Panc1 (cell line): ENCODE results near the gene RAB42. TPM values are rescaled to one million over a fixed set of nuclear protein-coding genes. Genes with fewer than 3 reads are reported as not detected.
A peak's percentile ranks its signal among the peaks of the same experiment; 100 is the strongest.

Experiments used
- ATAC-seq: fragments of 200-7000 bp; cut with Tn5 transposase; 2 replicates; pipeline ENCODE4 v1.9.1; 2020; ENCODE audit warnings: mild to moderate bottlenecking, moderate library complexity
- BruUV-seq: library from RNA; stranded (reverse); fragments of 400-500 nt; replicated peaks from 2 replicates; lab custom pipeline; 2021; lab: Mats Ljungman, UMichigan
- CTCF ChIA-PET: fragments of 300-600 bp; sonication (Branson Sonifier 250); formaldehyde crosslinking; loops from one replicate; lab custom pipeline; 2022; ENCODE audit warnings: antibody characterized with exemption; lab: Charles Lee
- POLR2A ChIA-PET: fragments of 300-600 bp; sonication (Branson Sonifier 250); formaldehyde crosslinking; loops from one replicate; lab custom pipeline; 2022; ENCODE audit warnings: antibody characterized with exemption; lab: Charles Lee
- DNase-seq: peaks from one replicate; pipeline ENCODE4 v3.0.0-alpha.2; 2010; ENCODE audit warnings: low read depth, low spot score
- H3K27ac ChIP-seq: 2 replicates; pipeline ENCODE4 v1.5.1; 2011; ENCODE audit warnings: mild to moderate bottlenecking, low read length, inconsistent platforms
- H3K27me3 ChIP-seq: fragments of 200-500 bp; sonication (Bioruptor generic); 2 replicates; pipeline ENCODE4 v1.6.0; 2014; ENCODE audit warnings: low read length, inconsistent platforms; ENCODE audit not compliant: control insufficient read depth, insufficient read depth
- H3K36me3 ChIP-seq: fragments of 200-500 bp; sonication (Bioruptor generic); 2 replicates; pipeline ENCODE4 v1.5.1; 2014; ENCODE audit warnings: inconsistent platforms, mild to moderate bottlenecking, low read length, moderate library complexity; ENCODE audit not compliant: control insufficient read depth, insufficient read depth
- H3K4me1 ChIP-seq: 2 replicates; pipeline ENCODE4 v1.5.1; 2011; ENCODE audit warnings: inconsistent platforms, mild to moderate bottlenecking, low read length, moderate library complexity; ENCODE audit not compliant: control insufficient read depth, insufficient read depth
- H3K4me3 ChIP-seq, 2 experiments: 2 replicates each; pipeline ENCODE4 v1.5.1; 2011 to 2012; ENCODE audit warnings: low read depth in 2 of 2, low read length in 2 of 2, mild to moderate bottlenecking in 2 of 2, inconsistent platforms in 1 of 2, moderate library complexity in 1 of 2
- H3K9me3 ChIP-seq: fragments of 200-500 bp; sonication (Bioruptor generic); 2 replicates; pipeline ENCODE4 v1.5.1; 2014; ENCODE audit warnings: low read depth, mild to moderate bottlenecking, inconsistent platforms, low read length, moderate library complexity; ENCODE audit not compliant: control insufficient read depth, insufficient read depth
- POLR2AphosphoS5 ChIP-seq: IDR thresholded peaks from 2 replicates; pipeline ENCODE4 v1.6.1; 2012; ENCODE audit warnings: mild to moderate bottlenecking, low read depth, low read length, moderate library complexity
- SIN3A ChIP-seq: IDR thresholded peaks from 2 replicates; pipeline ENCODE4 v1.6.1; 2012; ENCODE audit warnings: low read depth, mild to moderate bottlenecking, low read length, moderate library complexity, borderline replicate concordance; ENCODE audit not compliant: insufficient read depth
- TCF7L2 ChIP-seq: IDR thresholded peaks from 2 replicates; pipeline ENCODE4 v1.6.1; 2011; ENCODE audit warnings: mild to moderate bottlenecking, low read depth, low read length, inconsistent platforms
- in situ Hi-C: cut with HindIII; loops from 2 replicates; pipeline ENCODE4 v1.10.0; 2016; ENCODE audit warnings: low sequenced_read_pairs, low pct_unique_long_range_greater_than_20kb
- intact Hi-C: fragments of 100-400 bp; cut with micrococcal nuclease; formaldehyde crosslinking; loops from one replicate; pipeline ENCODE4 v1.10.0; 2022; ENCODE audit not compliant: unreplicated experiment
- total RNA-seq: library from RNA; stranded (reverse); gene quantifications from one replicate; pipeline ENCODE4 v1.2.1, GENCODE V29; 2021; ENCODE audit not compliant: unreplicated experiment
- TF ChIP-seq, protein P1 (sequence below): fragments of 450-650 bp; IDR thresholded peaks from 2 replicates; pipeline ENCODE4 v1.5.1; 2017; ENCODE audit warnings: mild to moderate bottlenecking
- TF ChIP-seq, protein P2 (sequence below), 2 experiments: IDR thresholded peaks; 2 replicates each; pipeline ENCODE4 v1.6.1; 2011 to 2012; ENCODE audit warnings: low read depth in 2 of 2, control low read depth in 1 of 2, low read length in 1 of 2, mild to moderate bottlenecking in 1 of 2, moderate library complexity in 1 of 2; ENCODE audit not compliant: insufficient read depth in 1 of 2

Gene RAB42
- total RNA-seq, 1 experiment from 2014 or later, result 4.2 TPM

DNA sequence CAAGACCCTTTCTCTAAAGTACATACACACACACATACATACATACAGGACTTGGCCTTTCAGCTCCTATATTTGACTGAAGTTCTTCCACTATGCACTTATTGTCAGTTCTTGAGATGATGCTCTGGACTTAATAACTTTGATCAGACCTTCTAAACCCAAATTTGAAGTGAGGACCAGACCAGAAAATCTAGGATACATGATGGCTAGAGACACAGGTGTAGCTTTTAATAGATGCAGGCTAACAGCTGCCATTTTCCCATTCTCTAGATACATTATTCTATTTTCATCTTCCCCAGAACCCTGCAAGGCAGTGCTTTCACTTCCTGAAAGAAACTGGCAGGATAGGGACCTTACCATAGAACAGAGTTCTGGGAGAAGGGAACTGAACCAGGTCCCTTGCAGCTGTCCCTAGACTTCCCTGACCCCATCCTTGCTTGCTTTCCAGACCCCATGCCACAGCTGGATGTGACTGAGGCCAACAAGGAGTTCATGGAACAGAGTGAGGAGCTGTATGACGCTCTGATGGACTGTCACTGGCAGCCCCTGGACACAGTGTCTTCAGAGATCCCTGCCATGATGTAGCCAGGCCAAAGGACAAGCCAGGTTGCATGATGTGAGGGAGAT is 14.9 kb upstream of the RAB42 start:
- Histone ChIP-seq H3K27ac (no peak overlapping the region), H3K27me3 (no peaks in the 10 kb centered on the region), H3K36me3 (peaks cover 15% of the 10 kb centered on the region), H3K4me1 (peaks cover 4% of the 10 kb centered on the region), H3K4me3 (no peak overlapping the region), H3K9me3 (no peaks in the 10 kb centered on the region)
- no peak for TF ChIP-seq TCF7L2
- 0 out of 2 replicates have a peak, but pooled peaks have one; percentile 21 for TF ChIP-seq POLR2AphosphoS5
- in situ Hi-C loops (no loop called here), intact Hi-C loops (no loop called here)
- no TSS peak for BruUV-seq
- ChIA-PET CTCF (no interaction called here), POLR2A (interaction anchor here (0.5 to 0.6 kb wide), 2 partner anchors 12 to 18 kb away, joined by 4 read pairs; no protein-coding TSS in a partner anchor)
- peak; percentile 42 for ATAC-seq
- no peak for DNase-seq

DNA sequence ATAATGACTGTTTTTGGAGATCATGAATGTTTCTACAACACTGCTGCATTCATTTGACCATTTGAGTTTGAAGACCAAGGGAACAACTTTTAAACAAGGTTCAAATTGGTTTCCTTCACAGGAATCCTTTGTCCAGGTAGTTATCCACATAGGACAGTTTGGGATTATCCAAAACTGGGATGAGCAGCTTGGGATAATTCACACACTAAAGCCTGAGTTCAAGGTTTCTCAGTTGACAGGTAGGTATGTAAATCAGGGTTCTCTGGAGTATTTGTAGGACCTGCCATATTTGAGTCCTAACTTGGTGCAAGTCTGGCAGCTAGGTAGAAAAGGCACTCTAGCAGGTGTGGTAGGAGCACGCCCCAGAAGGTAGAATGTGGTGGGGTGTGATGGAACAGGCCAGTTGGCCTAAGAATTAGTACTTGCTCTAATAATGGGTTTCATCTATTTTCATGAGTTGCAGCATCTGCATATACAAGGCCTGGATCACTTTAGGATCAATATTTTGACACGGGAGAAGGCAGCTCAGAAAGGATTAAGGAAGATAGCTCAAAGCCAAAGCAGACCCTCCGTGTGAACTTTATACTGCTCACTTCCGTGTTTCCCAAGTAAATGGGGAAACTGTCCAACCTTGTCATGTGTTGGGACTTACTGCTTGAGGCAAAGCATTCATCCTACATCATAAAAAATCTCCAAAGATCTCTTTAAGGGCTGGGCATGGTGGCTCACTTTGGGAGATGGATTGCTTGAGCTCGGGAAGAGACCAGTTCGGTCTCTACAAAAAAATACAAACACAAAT is 14.1 kb upstream of the RAB42 start:
- in situ Hi-C loops, result no loop called here
- Histone ChIP-seq H3K36me3 (peaks cover 15% of the 10 kb centered on the region), H3K9me3 (no peaks in the 10 kb centered on the region), H3K27ac (no peak overlapping the region), H3K4me3 (no peak overlapping the region), H3K27me3 (no peaks in the 10 kb centered on the region), H3K4me1 (peaks cover 4% of the 10 kb centered on the region)
- POLR2A ChIA-PET, result interaction anchor here (0.6 kb wide), 1 partner anchor 19 kb away, joined by 4 read pairs; no protein-coding TSS in a partner anchor
- TF ChIP-seq POLR2AphosphoS5 (peak; percentile 63), SIN3A (0 out of 2 replicates have a peak, but pooled peaks have one; percentile 26), TCF7L2 (no peak)
- TF ChIP-seq, protein P1, sequence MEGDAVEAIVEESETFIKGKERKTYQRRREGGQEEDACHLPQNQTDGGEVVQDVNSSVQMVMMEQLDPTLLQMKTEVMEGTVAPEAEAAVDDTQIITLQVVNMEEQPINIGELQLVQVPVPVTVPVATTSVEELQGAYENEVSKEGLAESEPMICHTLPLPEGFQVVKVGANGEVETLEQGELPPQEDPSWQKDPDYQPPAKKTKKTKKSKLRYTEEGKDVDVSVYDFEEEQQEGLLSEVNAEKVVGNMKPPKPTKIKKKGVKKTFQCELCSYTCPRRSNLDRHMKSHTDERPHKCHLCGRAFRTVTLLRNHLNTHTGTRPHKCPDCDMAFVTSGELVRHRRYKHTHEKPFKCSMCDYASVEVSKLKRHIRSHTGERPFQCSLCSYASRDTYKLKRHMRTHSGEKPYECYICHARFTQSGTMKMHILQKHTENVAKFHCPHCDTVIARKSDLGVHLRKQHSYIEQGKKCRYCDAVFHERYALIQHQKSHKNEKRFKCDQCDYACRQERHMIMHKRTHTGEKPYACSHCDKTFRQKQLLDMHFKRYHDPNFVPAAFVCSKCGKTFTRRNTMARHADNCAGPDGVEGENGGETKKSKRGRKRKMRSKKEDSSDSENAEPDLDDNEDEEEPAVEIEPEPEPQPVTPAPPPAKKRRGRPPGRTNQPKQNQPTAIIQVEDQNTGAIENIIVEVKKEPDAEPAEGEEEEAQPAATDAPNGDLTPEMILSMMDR, result no peak
- TF ChIP-seq, protein P2, sequence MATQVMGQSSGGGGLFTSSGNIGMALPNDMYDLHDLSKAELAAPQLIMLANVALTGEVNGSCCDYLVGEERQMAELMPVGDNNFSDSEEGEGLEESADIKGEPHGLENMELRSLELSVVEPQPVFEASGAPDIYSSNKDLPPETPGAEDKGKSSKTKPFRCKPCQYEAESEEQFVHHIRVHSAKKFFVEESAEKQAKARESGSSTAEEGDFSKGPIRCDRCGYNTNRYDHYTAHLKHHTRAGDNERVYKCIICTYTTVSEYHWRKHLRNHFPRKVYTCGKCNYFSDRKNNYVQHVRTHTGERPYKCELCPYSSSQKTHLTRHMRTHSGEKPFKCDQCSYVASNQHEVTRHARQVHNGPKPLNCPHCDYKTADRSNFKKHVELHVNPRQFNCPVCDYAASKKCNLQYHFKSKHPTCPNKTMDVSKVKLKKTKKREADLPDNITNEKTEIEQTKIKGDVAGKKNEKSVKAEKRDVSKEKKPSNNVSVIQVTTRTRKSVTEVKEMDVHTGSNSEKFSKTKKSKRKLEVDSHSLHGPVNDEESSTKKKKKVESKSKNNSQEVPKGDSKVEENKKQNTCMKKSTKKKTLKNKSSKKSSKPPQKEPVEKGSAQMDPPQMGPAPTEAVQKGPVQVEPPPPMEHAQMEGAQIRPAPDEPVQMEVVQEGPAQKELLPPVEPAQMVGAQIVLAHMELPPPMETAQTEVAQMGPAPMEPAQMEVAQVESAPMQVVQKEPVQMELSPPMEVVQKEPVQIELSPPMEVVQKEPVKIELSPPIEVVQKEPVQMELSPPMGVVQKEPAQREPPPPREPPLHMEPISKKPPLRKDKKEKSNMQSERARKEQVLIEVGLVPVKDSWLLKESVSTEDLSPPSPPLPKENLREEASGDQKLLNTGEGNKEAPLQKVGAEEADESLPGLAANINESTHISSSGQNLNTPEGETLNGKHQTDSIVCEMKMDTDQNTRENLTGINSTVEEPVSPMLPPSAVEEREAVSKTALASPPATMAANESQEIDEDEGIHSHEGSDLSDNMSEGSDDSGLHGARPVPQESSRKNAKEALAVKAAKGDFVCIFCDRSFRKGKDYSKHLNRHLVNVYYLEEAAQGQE (IDR thresholded peaks at IDR 0.05; ENCODE audit: insufficient read depth in 1 of 2, low read depth in 2 of 2, low read length in 1 of 2), result no peak
- CTCF ChIA-PET, result interaction anchor here (0.6 kb wide), 1 partner anchor 59 kb away, joined by 4 read pairs; no protein-coding TSS in a partner anchor
- DNase-seq (no peak), ATAC-seq (no peak)
- intact Hi-C loops, result no loop called here
- no TSS peak for BruUV-seq
